HepG2 (cell line): ENCODE data around the gene DUSP9. TPM values are rescaled to one million over a fixed set of nuclear protein-coding genes. Genes with fewer than 3 reads are reported as not detected.

Experiments
- ATAC-seq: fragments of 200-7000 bp; cut with Tn5 transposase; 3 replicates; pipeline ENCODE4 v1.9.1; 2020; ENCODE audit warnings: mild to moderate bottlenecking, moderate library complexity
- BruUV-seq: library from RNA; stranded (reverse); fragments of 400-500 nt; replicated peaks from 2 replicates; lab custom pipeline; 2021; lab: Mats Ljungman, UMichigan
- CTCF ChIA-PET: fragments of 300-600 bp; formaldehyde crosslinking; extraction: SDS; loops from one replicate; lab custom pipeline; 2021; ENCODE audit warnings: low total read pairs, inconsistent platforms, low intra/inter-chr PET ratio; lab: Yijun Ruan, JAX
- POLR2A ChIA-PET: fragments of 350-600 bp; sonication (Branson Sonifier 250); formaldehyde crosslinking; loops from one replicate; lab custom pipeline; 2020; ENCODE audit warnings: antibody characterized with exemption, inconsistent platforms; lab: Yijun Ruan, JAX
- DNase-seq: peaks from one replicate; pipeline ENCODE4 v3.0.0-alpha.2; 2015; ENCODE audit warnings: low spot score
- FAIRE-seq: peaks from 3 replicates; lab custom pipeline; 2011; peaks lifted over from hg19 to GRCh38; lab: Jason Lieb, UNC
- H2AFZ ChIP-seq: one replicate; pipeline ENCODE4 v1.6.1; 2011; ENCODE audit warnings: low read length, inconsistent platforms
- H3K27ac ChIP-seq: fragments of 300-600 bp; 3 replicates; pipeline ENCODE4 v1.8.0; 2011; ENCODE audit warnings: mixed run types, mild to moderate bottlenecking, mixed read lengths, low read length, inconsistent platforms; ENCODE audit not compliant: insufficient read depth; ENCODE audit errors: extremely low read length
- H3K27me3 ChIP-seq, 2 experiments: fragments of 200-600 bp in 1 of 2; 2 replicates in 1 of 2; 3 replicates in 1 of 2; pipeline versions ENCODE4 v1.6.0 to v1.8.0; 2011; ENCODE audit warnings: low read length in 2 of 2, mild to moderate bottlenecking in 2 of 2, moderate library complexity in 2 of 2, inconsistent platforms in 1 of 2; ENCODE audit not compliant: insufficient read depth in 2 of 2, control insufficient read depth in 1 of 2
- H3K36me3 ChIP-seq, 2 experiments: fragments of 200-600 bp in 1 of 2; replicated peaks in 1 of 2; 2 replicates in 1 of 2; 3 replicates in 1 of 2; pipeline versions ENCODE4 v1.5.1 to v1.8.0; 2011; ENCODE audit warnings: low read length in 2 of 2, inconsistent platforms in 1 of 2; ENCODE audit not compliant: insufficient read depth in 2 of 2, control insufficient read depth in 1 of 2
- H3K4me1 ChIP-seq: 2 replicates; pipeline ENCODE4 v1.5.1; 2012; ENCODE audit warnings: low read length, inconsistent platforms; ENCODE audit not compliant: insufficient read depth
- H3K4me2 ChIP-seq: 2 replicates; pipeline ENCODE4 v1.6.0; 2011; ENCODE audit warnings: low read depth, low read length, inconsistent platforms
- H3K4me3 ChIP-seq, 3 experiments: fragments of 200-600 bp in 1 of 3; sonication (generic), shearing (Covaris generic) in 1 of 3; replicated peaks in 1 of 3; 2 replicates each; pipeline ENCODE4 v1.5.1; 2011 to 2016; ENCODE audit warnings: low read length in 3 of 3, inconsistent platforms in 2 of 3, low read depth in 2 of 3, mild to moderate bottlenecking in 2 of 3, control low read depth in 1 of 3, mixed read lengths in 1 of 3; ENCODE audit not compliant: insufficient read depth in 1 of 3
- H3K79me2 ChIP-seq: one replicate; pipeline ENCODE4 v1.6.1; 2011; ENCODE audit warnings: low read length, inconsistent platforms; ENCODE audit not compliant: insufficient read depth
- H3K9ac ChIP-seq: 2 replicates; pipeline ENCODE4 v1.6.0; 2011; ENCODE audit warnings: mild to moderate bottlenecking, low read depth, low read length, inconsistent platforms; ENCODE audit not compliant: insufficient read depth
- H3K9me3 ChIP-seq: 2 replicates; pipeline ENCODE4 v1.5.1; 2012; ENCODE audit warnings: mild to moderate bottlenecking, low read length
- H4K20me1 ChIP-seq: 2 replicates; pipeline ENCODE4 v1.6.0; 2011; ENCODE audit warnings: inconsistent platforms, mild to moderate bottlenecking, low read length, moderate library complexity; ENCODE audit not compliant: insufficient read depth
- ATF5 ChIP-seq: sonication (generic); formaldehyde crosslinking; IDR thresholded peaks from 2 replicates; pipeline ENCODE4 v1.4.0; 2020; ENCODE audit warnings: mild to moderate bottlenecking, low read depth, missing genetic modification reagents
- BRD4 ChIP-seq: sonication (generic); formaldehyde crosslinking; IDR thresholded peaks from 2 replicates; pipeline ENCODE4 v1.4.0; 2020; ENCODE audit warnings: missing genetic modification reagents
- CBX2 ChIP-seq, 2 experiments: fragments of 200-600 bp in 1 of 2; sonication (generic); formaldehyde crosslinking in 1 of 2; IDR thresholded peaks; 2 replicates each; pipeline versions ENCODE4 v1.7.0 to v1.8.1; 2018 to 2022; ENCODE audit warnings: low read depth in 2 of 2, low read length in 1 of 2, mild to moderate bottlenecking in 1 of 2, missing genetic modification reagents in 1 of 2
- FOXJ3 ChIP-seq: sonication (generic); formaldehyde crosslinking; IDR thresholded peaks from 2 replicates; pipeline ENCODE4 v1.4.0; 2020; ENCODE audit warnings: missing genetic modification reagents, mild to moderate bottlenecking, borderline replicate concordance
- KLF13 ChIP-seq: sonication (generic); formaldehyde crosslinking; IDR thresholded peaks from 2 replicates; pipeline ENCODE4 v1.4.0; 2020; ENCODE audit warnings: mild to moderate bottlenecking, missing genetic modification reagents
- MBD4 ChIP-seq: IDR thresholded peaks from 2 replicates; pipeline ENCODE4 v1.6.1; 2012; ENCODE audit warnings: low read length, inconsistent platforms, borderline replicate concordance
- ZBTB4 ChIP-seq: sonication (generic); formaldehyde crosslinking; IDR thresholded peaks from 2 replicates; pipeline ENCODE4 v1.4.0; 2020; ENCODE audit warnings: missing genetic modification reagents, mild to moderate bottlenecking, borderline replicate concordance
- ZNF101 ChIP-seq: sonication (generic); formaldehyde crosslinking; IDR thresholded peaks from 2 replicates; pipeline ENCODE4 v1.4.0; 2020; ENCODE audit warnings: mild to moderate bottlenecking, low read depth, missing genetic modification reagents, borderline replicate concordance
- ZNF329 ChIP-seq: sonication (generic); formaldehyde crosslinking; IDR thresholded peaks from 2 replicates; pipeline ENCODE4 v1.9.0; 2021; ENCODE audit warnings: low read depth, mild to moderate bottlenecking, missing genetic modification reagents
- ZNF331 ChIP-seq: sonication (generic); formaldehyde crosslinking; IDR thresholded peaks from 2 replicates; pipeline ENCODE4 v1.4.0; 2020; ENCODE audit warnings: missing genetic modification reagents
- ZNF33A ChIP-seq: sonication (generic); formaldehyde crosslinking; IDR thresholded peaks from 2 replicates; pipeline ENCODE4 v1.5.1; 2020; ENCODE audit warnings: missing genetic modification reagents, mild to moderate bottlenecking, moderate library complexity, borderline replicate concordance
- ZNF598 ChIP-seq: sonication (generic); formaldehyde crosslinking; IDR thresholded peaks from 2 replicates; pipeline ENCODE4 v1.5.1; 2020; ENCODE audit warnings: mild to moderate bottlenecking, missing genetic modification reagents, borderline replicate concordance
- ZNF800 ChIP-seq: sonication (generic); formaldehyde crosslinking; IDR thresholded peaks from 2 replicates; pipeline ENCODE4 v1.4.0; 2020; ENCODE audit warnings: missing genetic modification reagents
- ZSCAN20 ChIP-seq: sonication (generic); formaldehyde crosslinking; IDR thresholded peaks from 2 replicates; pipeline ENCODE4 v1.4.0; 2020; ENCODE audit warnings: missing genetic modification reagents, mild to moderate bottlenecking, borderline replicate concordance
- WGBS: methylation state at CpG from one replicate; pipeline ENCODE4 v1.1.6; 2017; ENCODE audit warnings: low lambda C conversion rate; 5-methylcytosine and 5-hydroxymethylcytosine counted together
- in situ Hi-C: cut with HindIII; loops from 2 replicates; pipeline ENCODE4 v1.10.0; 2017; ENCODE audit warnings: low pct_unique_long_range_greater_than_20kb; ENCODE audit not compliant: extremely low pct_ligation_motif_present
- intact Hi-C: fragments of 100-400 bp; cut with micrococcal nuclease; formaldehyde crosslinking; loops from one replicate; pipeline ENCODE4 v1.10.0; 2022; ENCODE audit not compliant: unreplicated experiment
- polyA plus RNA-seq, 8 experiments: library from polyadenylated mRNA; depleted of rRNA in 3 of 8; stranded (reverse) in 7 of 8; unstranded in 1 of 8; fragments of >200 nt; fragmentation: Illumina TruSeq in 4 of 8; extraction: Trizol in 4 of 8; gene quantifications; 2 replicates each; pipeline versions ENCODE4 v1.2.1 to v1.2.3, GENCODE V29; 2011 to 2016; ENCODE audit warnings: low read depth in 4 of 8, missing spikeins in 1 of 8, mixed read lengths in 1 of 8; ENCODE audit not compliant: insufficient read depth in 1 of 8
- total RNA-seq, 5 experiments: library from RNA; depleted of rRNA; stranded (reverse); fragments of >200 nt; fragmentation: Illumina TruSeq; extraction: Trizol; gene quantifications; 2 replicates each; pipeline ENCODE4 v1.2.3, GENCODE V29; 2016; ENCODE audit warnings: low read depth in 1 of 5

DUSP9 gene
- total and polyA plus RNA-seq, 2 of the 13 experiments (the other 11 are each of a cell fraction or from before 2014, with no cell fraction given), result 235 to 435 TPM

- TF ChIP-seq CBX2 (IDR thresholded peaks at IDR 0.05; ENCODE audit: low read depth, low read length), result no peak
- no peak for TF ChIP-seq CBX2 (CRISPR knock-in tag; IDR thresholded peaks at IDR 0.05; ENCODE audit: low read depth)
- no peak for TF ChIP-seq FOXJ3 (CRISPR knock-in tag)
- no peak for TF ChIP-seq ZSCAN20 (CRISPR knock-in tag)
Observed at GRCh38 chrX:153667956-153668396, 21.0 kb downstream of the DUSP9 start (continued).

- intact Hi-C loops, result loop anchor here (1.0 to 2.0 kb wide), 2 partner anchors 114 to 129 kb away; no protein-coding TSS in a partner anchor
- POLR2A ChIA-PET, result interaction anchor here (1.3 to 1.5 kb wide), 3 partner anchors 23 to 129 kb away, joined by 3 to 7 read pairs (median 4); partner anchors contain the start of gene DUSP9
- in situ Hi-C loops, result loop anchor here (5.0 to 25.0 kb wide), 2 partner anchors 111 to 706 kb away; no protein-coding TSS in a partner anchor
- Histone ChIP-seq H3K79me2 (no peaks in the 10 kb centered on the region), H3K4me2 (no peak overlapping the region; the same call in 1 of the 2 replicates), H3K27me3 (peaks cover 0 to 14% of the 10 kb centered on the region in 2 experiments; a peak in 2 of 5 replicates), H2AFZ (no peak overlapping the region), H4K20me1 (no peaks in the 10 kb centered on the region), H3K9me3 (no peaks in the 10 kb centered on the region), H3K9ac (no peak overlapping the region), H3K27ac (no peak overlapping the region), H3K4me1 (peaks cover 45% of the 10 kb centered on the region), H3K4me3 (no peak overlapping the region), H3K36me3 (no peaks in the 10 kb centered on the region)
- 60% methylated on average over 1 of the region's 11 CpGs for WGBS
- DNase-seq (no peak), ATAC-seq (peak; percentile 44), FAIRE-seq (no peak)
- CTCF ChIA-PET, result interaction anchor here (1.1 to 3.1 kb wide), 5 partner anchors 40 to 129 kb away, joined by 3 to 35 read pairs (median 17); no protein-coding TSS in a partner anchor
- BruUV-seq, result no TSS peak
- TF ChIP-seq ZNF800 (CRISPR knock-in tag) (no peak), ZNF331 (CRISPR knock-in tag) (no peak), ZBTB4 (CRISPR knock-in tag) (no peak), BRD4 (CRISPR knock-in tag) (no peak), ZNF598 (no peak), KLF13 (CRISPR knock-in tag) (no peak), ZNF101 (no peak), ZNF329 (CRISPR knock-in tag) (no peak), ZNF33A (no peak), MBD4 (no peak), ATF5 (CRISPR knock-in tag) (no peak)
Observed at GRCh38 chrX:153668423-153669173, 21.6 kb downstream of the DUSP9 start.
